Activated T-helper 2 cell treated with anti-CD3 and anti-CD28 coated beads, Interferon-gamma antibody, Interleukin-2, Interleukin-4, amounts not matched to agents 10 μg/mL and 5 μg/mL and 100 μg/mL, durations not matched to agents 14 hours and 24 hours and 36 hours (primary cell): ENCODE results near the gene FBXW2. TPM values are rescaled to one million over a fixed set of nuclear protein-coding genes. Genes with fewer than 3 reads are reported as not detected.

Experiments used
- DNase-seq: peaks from one replicate; pipeline ENCODE4 v3.0.0; 2021; ENCODE audit warnings: low spot score
- H3K27ac Mint-ChIP-seq: one replicate; pipeline ENCODE4 v1.8.0; 2021; ENCODE audit warnings: mixed read lengths
- H3K27me3 Mint-ChIP-seq: one replicate; pipeline ENCODE4 v1.8.0; 2021; ENCODE audit warnings: low read depth, mixed read lengths
- H3K36me3 Mint-ChIP-seq: one replicate; pipeline ENCODE4 v1.8.0; 2021; ENCODE audit warnings: low read depth, mixed read lengths
- H3K4me1 Mint-ChIP-seq: one replicate; pipeline ENCODE4 v1.8.0; 2021; ENCODE audit warnings: low read depth, mixed read lengths
- H3K4me3 Mint-ChIP-seq: one replicate; pipeline ENCODE4 v1.8.0; 2021; ENCODE audit warnings: low read depth, mild to moderate bottlenecking, moderate library complexity, mixed read lengths
- H3K9me3 Mint-ChIP-seq: one replicate; pipeline ENCODE4 v1.8.0; 2021; ENCODE audit warnings: mixed read lengths
- intact Hi-C: fragments of 100-400 bp; cut with micrococcal nuclease; formaldehyde crosslinking; loops from one replicate; pipeline ENCODE4 v1.15.1; 2023
- total RNA-seq: library from RNA; stranded (reverse); gene quantifications from 2 replicates; pipeline ENCODE4 v1.2.3, GENCODE V29; 2022

Gene FBXW2
- total RNA-seq, 1 donor from 2014 or later, result 79.7 TPM

- H3K4me1 Mint-ChIP-seq, result peaks cover 20% of the 10 kb centered on the region
- H3K9me3 Mint-ChIP-seq, result no peaks in the 10 kb centered on the region
- H3K27me3 Mint-ChIP-seq, result no peaks in the 10 kb centered on the region
- peaks cover 3% of the 10 kb centered on the region for H3K36me3 Mint-ChIP-seq
- H3K4me3 Mint-ChIP-seq, result no peak overlapping the region
- intact Hi-C loops, result no loop called here
- no peak overlapping the region for H3K27ac Mint-ChIP-seq
- no peak for DNase-seq
Observed at GRCh38 chr9:120707170-120707569, 86.0 kb downstream of the FBXW2 start.

Other genes with a start within 250 kb of the FBXW2 start
- gene CDK5RAP2, start 213.2 kb downstream of the FBXW2 start, total RNA-seq, result 59.8 and 60.7 TPM in 2 replicates
- 5.0 TPM in 2 replicates for gene MEGF9, start 78.9 kb downstream of the FBXW2 start, total RNA-seq
- gene PSMD5, start 49.5 kb upstream of the FBXW2 start, total RNA-seq, result 61.8 and 67.9 TPM in 2 replicates
- 167 and 170 TPM in 2 replicates for gene PHF19, start 83.8 kb upstream of the FBXW2 start, total RNA-seq
- 164 TPM in 2 replicates for gene TRAF1, start 133.4 kb upstream of the FBXW2 start, total RNA-seq